SK-N-SH treated with all-trans-retinoic acid at 6 μM for 48 hours (cell line): Measurements from ENCODE around the gene PARD3B.

Experiments used
- ATAC-seq: fragments of 200-7000 bp; cut with Tn5 transposase; 3 replicates; pipeline ENCODE4 v1.9.1; 2020; ENCODE audit warnings: mild to moderate bottlenecking, moderate library complexity
- ARNTL ChIP-seq: fragments of 450-650 bp; formaldehyde crosslinking; IDR thresholded peaks from 2 replicates; pipeline ENCODE4 v1.5.0; 2020; ENCODE audit warnings: low read depth, mild to moderate bottlenecking, moderate library complexity, borderline replicate concordance
- BACH2 ChIP-seq: fragments of 250-450 bp; sonication (Bioruptor Pico); IDR thresholded peaks from 2 replicates; pipeline ENCODE4 v1.9.0; 2021; ENCODE audit warnings: mild to moderate bottlenecking, borderline replicate concordance
- CSDC2 ChIP-seq: fragments of 250-450 bp; sonication (Bioruptor Pico); IDR thresholded peaks from 2 replicates; pipeline ENCODE4 v1.5.0; 2020; ENCODE audit warnings: mild to moderate bottlenecking, moderate library complexity
- ESRRG ChIP-seq: fragments of 250-450 bp; sonication (Bioruptor Pico); IDR thresholded peaks from 2 replicates; pipeline ENCODE4 v1.6.1; 2021; ENCODE audit warnings: mild to moderate bottlenecking
- GLIS3 ChIP-seq: fragments of 250-450 bp; sonication (Bioruptor Pico); IDR thresholded peaks from 2 replicates; pipeline ENCODE4 v1.5.0; 2020; ENCODE audit warnings: mild to moderate bottlenecking, moderate library complexity
- ISL1 ChIP-seq: fragments of 250-450 bp; sonication (Bioruptor Pico); IDR thresholded peaks from 2 replicates; pipeline ENCODE4 v2.1.2; 2022; ENCODE audit warnings: mild to moderate bottlenecking, moderate library complexity
- OSR1 ChIP-seq: fragments of 250-450 bp; sonication (Bioruptor Pico); IDR thresholded peaks from 2 replicates; pipeline ENCODE4 v1.8.0; 2022; ENCODE audit warnings: moderate library complexity, mild to moderate bottlenecking, inconsistent platforms
- PPARA ChIP-seq: fragments of 250-450 bp; sonication (Bioruptor Pico); IDR thresholded peaks from 2 replicates; pipeline ENCODE4 v1.5.0; 2020; ENCODE audit warnings: mild to moderate bottlenecking, borderline replicate concordance
- RARB ChIP-seq: fragments of 250-450 bp; sonication (Bioruptor Pico); IDR thresholded peaks from 2 replicates; pipeline ENCODE4 v1.8.0; 2021; ENCODE audit warnings: mild to moderate bottlenecking, moderate library complexity
- SNAI2 ChIP-seq: fragments of 250-450 bp; sonication (Bioruptor Pico); IDR thresholded peaks from 2 replicates; pipeline ENCODE4 v1.5.0; 2020; ENCODE audit warnings: mild to moderate bottlenecking, moderate library complexity
- TCF4 ChIP-seq: fragments of 250-450 bp; sonication (Bioruptor Pico); IDR thresholded peaks from 2 replicates; pipeline ENCODE4 v1.8.0; 2021; ENCODE audit warnings: mild to moderate bottlenecking, moderate library complexity, borderline replicate concordance
- TOX ChIP-seq: fragments of 250-450 bp; sonication (Bioruptor Pico); IDR thresholded peaks from 2 replicates; pipeline ENCODE4 v1.8.0; 2021; ENCODE audit warnings: mild to moderate bottlenecking, moderate library complexity, borderline replicate concordance
- ZC3H10 ChIP-seq: fragments of 250-450 bp; sonication (Bioruptor Pico); IDR thresholded peaks from 2 replicates; pipeline ENCODE4 v1.5.1; 2021; ENCODE audit warnings: mild to moderate bottlenecking, moderate library complexity
- ZFP3 ChIP-seq: fragments of 250-450 bp; sonication (Bioruptor Pico); IDR thresholded peaks from 2 replicates; pipeline ENCODE4 v1.5.0; 2020; ENCODE audit warnings: mild to moderate bottlenecking, moderate library complexity
- ZFP30 ChIP-seq: fragments of 450-650 bp; formaldehyde crosslinking; IDR thresholded peaks from 2 replicates; pipeline ENCODE4 v1.5.0; 2022; ENCODE audit warnings: mild to moderate bottlenecking, moderate library complexity
- ZNF565 ChIP-seq: fragments of 450-650 bp; formaldehyde crosslinking; conservative IDR thresholded peaks from 2 replicates; pipeline ENCODE4 v1.5.0; 2020; ENCODE audit warnings: low read depth, mild to moderate bottlenecking, moderate library complexity
- ZNF70 ChIP-seq: fragments of 450-650 bp; formaldehyde crosslinking; IDR thresholded peaks from 2 replicates; pipeline ENCODE4 v1.5.0; 2020; ENCODE audit warnings: mild to moderate bottlenecking, moderate library complexity
- ZNF8 ChIP-seq: fragments of 450-650 bp; formaldehyde crosslinking; IDR thresholded peaks from 2 replicates; pipeline ENCODE4 v1.5.0; 2020; ENCODE audit warnings: mild to moderate bottlenecking, moderate library complexity
- TF ChIP-seq, protein P1 (sequence below): fragments of 250-450 bp; sonication (Bioruptor Pico); IDR thresholded peaks from 2 replicates; pipeline ENCODE4 v1.5.0; 2020; ENCODE audit warnings: mild to moderate bottlenecking, moderate library complexity
- TF ChIP-seq, protein P2 (sequence below): fragments of 250-450 bp; sonication (Bioruptor Pico); IDR thresholded peaks from 2 replicates; pipeline ENCODE4 v1.8.0; 2020; ENCODE audit warnings: mild to moderate bottlenecking, moderate library complexity, borderline replicate concordance
- TF ChIP-seq, protein P3 (sequence below): fragments of 250-450 bp; sonication (Bioruptor Pico); IDR thresholded peaks from 2 replicates; pipeline ENCODE4 v1.8.0; 2021; ENCODE audit warnings: low read depth, mild to moderate bottlenecking, moderate library complexity, borderline replicate concordance
- TF ChIP-seq, protein P4 (sequence below): fragments of 250-450 bp; sonication (Bioruptor Pico); IDR thresholded peaks from 2 replicates; pipeline ENCODE4 v1.5.1; 2021; ENCODE audit warnings: mild to moderate bottlenecking, moderate library complexity
- TF ChIP-seq, protein P5 (sequence below): fragments of 250-450 bp; sonication (Bioruptor Pico); IDR thresholded peaks from 2 replicates; pipeline ENCODE4 v1.5.1; 2020; ENCODE audit warnings: low read depth, mild to moderate bottlenecking, moderate library complexity

PARD3B gene

DNA sequence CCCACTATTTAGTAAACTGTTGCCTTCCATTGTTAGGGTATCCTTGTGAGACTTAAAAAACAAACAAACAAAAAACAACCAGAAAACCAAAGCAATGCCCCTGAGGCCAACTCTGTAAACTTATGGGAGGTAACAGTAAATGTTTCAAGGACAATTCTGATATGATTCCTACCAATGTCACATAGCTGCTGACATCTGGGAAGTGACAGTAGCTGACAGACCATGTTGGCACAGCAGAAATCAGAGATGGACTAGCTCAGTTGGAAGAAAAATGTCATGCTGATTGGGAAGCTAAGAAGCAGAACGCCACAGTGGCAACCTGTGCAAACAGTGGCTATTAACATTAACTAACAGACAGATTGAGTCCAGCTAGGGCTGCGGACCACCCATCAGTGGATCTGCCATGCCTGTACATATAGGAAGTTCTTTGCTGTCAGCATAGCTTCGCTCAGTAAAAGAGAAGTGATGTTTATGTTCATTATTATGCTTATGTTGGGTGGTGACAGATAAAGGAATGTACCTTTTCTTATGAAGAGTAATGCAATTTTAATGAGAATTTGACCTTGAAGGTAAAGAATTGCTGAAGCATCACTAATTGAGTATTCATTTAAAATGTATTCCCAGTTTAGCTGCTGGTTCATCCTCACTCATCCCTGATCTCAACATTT is 180.6 kb downstream of the PARD3B start:
- no peak for ATAC-seq
- TF ChIP-seq ESRRG = no peak
- no peak for TF ChIP-seq ZFP3 (CRISPR knock-in tag)
- no peak for TF ChIP-seq ISL1 (CRISPR knock-in tag)
- TF ChIP-seq, protein P1, sequence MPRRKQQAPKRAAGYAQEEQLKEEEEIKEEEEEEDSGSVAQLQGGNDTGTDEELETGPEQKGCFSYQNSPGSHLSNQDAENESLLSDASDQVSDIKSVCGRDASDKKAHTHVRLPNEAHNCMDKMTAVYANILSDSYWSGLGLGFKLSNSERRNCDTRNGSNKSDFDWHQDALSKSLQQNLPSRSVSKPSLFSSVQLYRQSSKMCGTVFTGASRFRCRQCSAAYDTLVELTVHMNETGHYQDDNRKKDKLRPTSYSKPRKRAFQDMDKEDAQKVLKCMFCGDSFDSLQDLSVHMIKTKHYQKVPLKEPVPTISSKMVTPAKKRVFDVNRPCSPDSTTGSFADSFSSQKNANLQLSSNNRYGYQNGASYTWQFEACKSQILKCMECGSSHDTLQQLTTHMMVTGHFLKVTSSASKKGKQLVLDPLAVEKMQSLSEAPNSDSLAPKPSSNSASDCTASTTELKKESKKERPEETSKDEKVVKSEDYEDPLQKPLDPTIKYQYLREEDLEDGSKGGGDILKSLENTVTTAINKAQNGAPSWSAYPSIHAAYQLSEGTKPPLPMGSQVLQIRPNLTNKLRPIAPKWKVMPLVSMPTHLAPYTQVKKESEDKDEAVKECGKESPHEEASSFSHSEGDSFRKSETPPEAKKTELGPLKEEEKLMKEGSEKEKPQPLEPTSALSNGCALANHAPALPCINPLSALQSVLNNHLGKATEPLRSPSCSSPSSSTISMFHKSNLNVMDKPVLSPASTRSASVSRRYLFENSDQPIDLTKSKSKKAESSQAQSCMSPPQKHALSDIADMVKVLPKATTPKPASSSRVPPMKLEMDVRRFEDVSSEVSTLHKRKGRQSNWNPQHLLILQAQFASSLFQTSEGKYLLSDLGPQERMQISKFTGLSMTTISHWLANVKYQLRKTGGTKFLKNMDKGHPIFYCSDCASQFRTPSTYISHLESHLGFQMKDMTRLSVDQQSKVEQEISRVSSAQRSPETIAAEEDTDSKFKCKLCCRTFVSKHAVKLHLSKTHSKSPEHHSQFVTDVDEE = no peak
- TF ChIP-seq, protein P2, sequence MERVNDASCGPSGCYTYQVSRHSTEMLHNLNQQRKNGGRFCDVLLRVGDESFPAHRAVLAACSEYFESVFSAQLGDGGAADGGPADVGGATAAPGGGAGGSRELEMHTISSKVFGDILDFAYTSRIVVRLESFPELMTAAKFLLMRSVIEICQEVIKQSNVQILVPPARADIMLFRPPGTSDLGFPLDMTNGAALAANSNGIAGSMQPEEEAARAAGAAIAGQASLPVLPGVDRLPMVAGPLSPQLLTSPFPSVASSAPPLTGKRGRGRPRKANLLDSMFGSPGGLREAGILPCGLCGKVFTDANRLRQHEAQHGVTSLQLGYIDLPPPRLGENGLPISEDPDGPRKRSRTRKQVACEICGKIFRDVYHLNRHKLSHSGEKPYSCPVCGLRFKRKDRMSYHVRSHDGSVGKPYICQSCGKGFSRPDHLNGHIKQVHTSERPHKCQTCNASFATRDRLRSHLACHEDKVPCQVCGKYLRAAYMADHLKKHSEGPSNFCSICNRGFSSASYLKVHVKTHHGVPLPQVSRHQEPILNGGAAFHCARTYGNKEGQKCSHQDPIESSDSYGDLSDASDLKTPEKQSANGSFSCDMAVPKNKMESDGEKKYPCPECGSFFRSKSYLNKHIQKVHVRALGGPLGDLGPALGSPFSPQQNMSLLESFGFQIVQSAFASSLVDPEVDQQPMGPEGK (CRISPR knock-in tag) = no peak
- TF ChIP-seq, protein P3, sequence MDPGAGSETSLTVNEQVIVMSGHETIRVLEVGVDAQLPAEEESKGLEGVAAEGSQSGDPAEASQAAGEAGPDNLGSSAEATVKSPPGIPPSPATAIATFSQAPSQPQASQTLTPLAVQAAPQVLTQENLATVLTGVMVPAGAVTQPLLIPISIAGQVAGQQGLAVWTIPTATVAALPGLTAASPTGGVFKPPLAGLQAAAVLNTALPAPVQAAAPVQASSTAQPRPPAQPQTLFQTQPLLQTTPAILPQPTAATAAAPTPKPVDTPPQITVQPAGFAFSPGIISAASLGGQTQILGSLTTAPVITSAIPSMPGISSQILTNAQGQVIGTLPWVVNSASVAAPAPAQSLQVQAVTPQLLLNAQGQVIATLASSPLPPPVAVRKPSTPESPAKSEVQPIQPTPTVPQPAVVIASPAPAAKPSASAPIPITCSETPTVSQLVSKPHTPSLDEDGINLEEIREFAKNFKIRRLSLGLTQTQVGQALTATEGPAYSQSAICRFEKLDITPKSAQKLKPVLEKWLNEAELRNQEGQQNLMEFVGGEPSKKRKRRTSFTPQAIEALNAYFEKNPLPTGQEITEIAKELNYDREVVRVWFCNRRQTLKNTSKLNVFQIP (CRISPR knock-in tag) = no peak
- no peak for TF ChIP-seq ZNF8 (CRISPR knock-in tag)
- no peak for TF ChIP-seq TCF4 (CRISPR knock-in tag)
- TF ChIP-seq TOX = no peak

DNA sequence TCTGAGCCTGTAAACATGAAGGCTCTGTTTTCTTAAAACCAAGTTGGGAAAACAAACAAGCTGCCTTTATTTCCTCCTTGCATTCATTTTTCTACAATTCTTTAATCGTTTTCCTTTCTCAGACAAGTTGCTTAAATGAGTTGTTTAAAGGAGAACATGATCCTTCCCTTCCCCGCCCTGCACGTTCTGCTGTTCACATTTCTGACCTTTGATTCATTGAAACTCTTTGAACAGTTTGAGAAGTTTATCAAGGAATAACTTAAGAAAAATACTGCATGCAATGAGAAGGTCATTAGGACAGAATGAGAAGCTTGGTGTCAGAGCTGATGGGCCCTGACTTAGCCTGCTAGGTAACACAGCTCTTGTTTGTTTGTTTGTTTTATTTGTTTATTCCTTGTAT is 181.6 kb downstream of the PARD3B start:
- no peak for ATAC-seq
- TF ChIP-seq TOX (no peak), ZC3H10 (CRISPR knock-in tag) (no peak), ZFP30 (CRISPR knock-in tag) (no peak), BACH2 (CRISPR knock-in tag) (no peak), SNAI2 (CRISPR knock-in tag) (no peak), RARB (CRISPR knock-in tag) (no peak), ARNTL (CRISPR knock-in tag) (no peak), ZNF565 (CRISPR knock-in tag) (no peak), GLIS3 (CRISPR knock-in tag) (no peak), CSDC2 (CRISPR knock-in tag) (no peak), ZNF8 (CRISPR knock-in tag) (no peak), PPARA (CRISPR knock-in tag) (no peak), OSR1 (no peak), ZNF70 (CRISPR knock-in tag) (no peak), ISL1 (CRISPR knock-in tag) (no peak), ESRRG (no peak)
- TF ChIP-seq, protein P2 (CRISPR knock-in tag) = no peak
- TF ChIP-seq, protein P4, sequence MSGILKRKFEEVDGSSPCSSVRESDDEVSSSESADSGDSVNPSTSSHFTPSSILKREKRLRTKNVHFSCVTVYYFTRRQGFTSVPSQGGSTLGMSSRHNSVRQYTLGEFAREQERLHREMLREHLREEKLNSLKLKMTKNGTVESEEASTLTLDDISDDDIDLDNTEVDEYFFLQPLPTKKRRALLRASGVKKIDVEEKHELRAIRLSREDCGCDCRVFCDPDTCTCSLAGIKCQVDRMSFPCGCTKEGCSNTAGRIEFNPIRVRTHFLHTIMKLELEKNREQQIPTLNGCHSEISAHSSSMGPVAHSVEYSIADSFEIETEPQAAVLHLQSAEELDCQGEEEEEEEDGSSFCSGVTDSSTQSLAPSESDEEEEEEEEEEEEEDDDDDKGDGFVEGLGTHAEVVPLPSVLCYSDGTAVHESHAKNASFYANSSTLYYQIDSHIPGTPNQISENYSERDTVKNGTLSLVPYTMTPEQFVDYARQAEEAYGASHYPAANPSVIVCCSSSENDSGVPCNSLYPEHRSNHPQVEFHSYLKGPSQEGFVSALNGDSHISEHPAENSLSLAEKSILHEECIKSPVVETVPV (CRISPR knock-in tag) = no peak
- TF ChIP-seq, protein P5, sequence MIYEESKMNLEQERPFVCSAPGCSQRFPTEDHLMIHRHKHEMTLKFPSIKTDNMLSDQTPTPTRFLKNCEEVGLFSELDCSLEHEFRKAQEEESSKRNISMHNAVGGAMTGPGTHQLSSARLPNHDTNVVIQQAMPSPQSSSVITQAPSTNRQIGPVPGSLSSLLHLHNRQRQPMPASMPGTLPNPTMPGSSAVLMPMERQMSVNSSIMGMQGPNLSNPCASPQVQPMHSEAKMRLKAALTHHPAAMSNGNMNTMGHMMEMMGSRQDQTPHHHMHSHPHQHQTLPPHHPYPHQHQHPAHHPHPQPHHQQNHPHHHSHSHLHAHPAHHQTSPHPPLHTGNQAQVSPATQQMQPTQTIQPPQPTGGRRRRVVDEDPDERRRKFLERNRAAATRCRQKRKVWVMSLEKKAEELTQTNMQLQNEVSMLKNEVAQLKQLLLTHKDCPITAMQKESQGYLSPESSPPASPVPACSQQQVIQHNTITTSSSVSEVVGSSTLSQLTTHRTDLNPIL (CRISPR knock-in tag) = no peak
